Adrenal gland (tissue), 12 donors: Measurements from ENCODE around the gene SOD1. TPM values are rescaled to one million over a fixed set of nuclear protein-coding genes. Genes with fewer than 3 reads are reported as not detected.

ENCODE experiments used
- DNase-seq, 7 donors: peaks; one replicate each; pipeline ENCODE4 v3.0.0-alpha.2; 2019 to 2020
- H3K27ac ChIP-seq, 5 donors: fragments of 200-600 bp; sonication (generic) in 4 of 5; 1 replicate in 3 of 5; 2 replicates in 2 of 5; pipeline versions ENCODE4 v1.5.1 to v1.8.0; 2016 to 2020; ENCODE audit warnings: mild to moderate bottlenecking in 1 of 5
- H3K27me3 ChIP-seq: fragments of 200-600 bp; 2 replicates; pipeline ENCODE4 v1.8.0; 2021
- H3K36me3 ChIP-seq, 2 donors: fragments of 200-600 bp; replicated peaks in 1 of 2; 1 replicate in 1 of 2; 2 replicates in 1 of 2; pipeline versions ENCODE4 v1.5.1 to v1.8.0; 2018 to 2022
- H3K4me1 ChIP-seq, 2 donors: fragments of 200-600 bp; replicated peaks in 1 of 2; 1 replicate in 1 of 2; 2 replicates in 1 of 2; pipeline versions ENCODE4 v1.5.1 to v1.8.0; 2018 to 2021
- H3K4me3 ChIP-seq, 4 donors: fragments of 200-600 bp; sonication (generic) in 3 of 4; one replicate each; pipeline ENCODE4 v1.5.1; 2016 to 2018
- H3K9me3 ChIP-seq, 3 donors: fragments of 200-600 bp; sonication (generic) in 1 of 3; replicated peaks in 1 of 3; 1 replicate in 2 of 3; 2 replicates in 1 of 3; pipeline versions ENCODE4 v1.5.1 to v1.8.0; 2016 to 2021
- POLR2A ChIP-seq, 2 donors: fragments of 450-650 bp; IDR thresholded peaks; one replicate each; pipeline ENCODE4 v1.6.1; 2017; ENCODE audit warnings: antibody characterized with exemption in 2 of 2, mild to moderate bottlenecking in 2 of 2, moderate library complexity in 1 of 2
- WGBS, 4 donors: extraction: QIAGEN DNeasy Blood & Tissue Kit in 2 of 4; methylation state at CpG; one replicate each; pipeline versions ENCODE4 v1.1.5 to v1.1.7; 2013 to 2017; 5-methylcytosine and 5-hydroxymethylcytosine counted together
- intact Hi-C, 2 donors: fragments of 100-400 bp; cut with DNase I; formaldehyde crosslinking; loops; one replicate each; pipeline versions ENCODE4 v1.14.1 to v1.15.0; 2022 to 2023
- polyA plus RNA-seq, 3 donors: library from polyadenylated mRNA; stranded (reverse); fragments of 200-250 nt in 2 of 3; fragments of 350-450 nt in 1 of 3; fragmentation: Illumina TruSeq in 1 of 3; extraction: RNeasy Lipid Tissue Mini Kit (QIAGEN cat#74804) in 1 of 3; gene quantifications; one replicate each; pipeline ENCODE4 v1.2.3, GENCODE V29; 2013 to 2014
- total RNA-seq, 9 donors: library from RNA; depleted of rRNA in 4 of 9; stranded (reverse); fragments of >200 nt in 4 of 9; fragments of 120-200 nt in 1 of 9; fragmentation: NEBNext Ultra II Directional in 1 of 9; extraction: Animal tissue kit (Norgen Biotek cat#: 25700) in 1 of 9; gene quantifications; one replicate each; pipeline versions ENCODE4 v1.1.0 to v1.2.4, GENCODE V29; 2013 to 2023
- TF ChIP-seq, protein P1 (sequence below), 6 experiments: fragments of 450-650 bp in 4 of 6; fragments of 200-600 bp in 2 of 6; sonication (generic) in 1 of 6; IDR thresholded peaks; 1 replicate in 5 of 6; 2 replicates in 1 of 6; pipeline versions ENCODE4 v1.5.1 to v1.8.0; 2016 to 2021; ENCODE audit warnings: antibody characterized with exemption in 6 of 6, mild to moderate bottlenecking in 2 of 6, moderate library complexity in 1 of 6
- donor health status: healthy with polysubstance abuse.
- donor health status: Bipolar disorder and iron deficiency.
- donor health status: DM: yes; HTN: yes; CAD: no.
- donor health status: DM: no; HTN: no; CAD: no.
- donor health status: DM: no; HTN: no; CAD: no.
- donor health status: DM: yes; HTN: yes; CAD: no.

Gene SOD1
- total and polyA plus RNA-seq, 12 donors = 361 to 1,287 (median 570) TPM

DNA sequence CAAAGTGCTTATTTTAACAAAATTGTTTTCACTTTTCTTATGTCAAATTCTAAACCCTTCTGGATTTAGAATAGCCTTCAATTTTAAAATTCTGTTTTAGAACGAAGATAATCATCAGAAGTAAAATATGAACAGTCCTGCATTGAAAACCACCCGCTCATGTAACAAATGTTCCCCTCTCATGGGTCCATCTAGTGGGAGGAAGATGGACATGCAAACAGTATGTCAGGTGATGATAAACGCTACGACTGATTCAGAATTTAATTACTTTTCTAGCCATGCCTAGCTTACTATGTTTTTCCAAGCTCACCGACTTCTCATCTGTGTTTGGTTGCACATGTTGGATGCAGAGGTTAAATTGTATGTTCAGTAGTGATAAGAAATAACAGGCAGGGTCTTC, 23.5 kb downstream of the SOD1 start:
- H3K4me3 ChIP-seq = no peak overlapping the region
- H3K4me1 ChIP-seq = no peaks in the 10 kb centered on the region
- H3K27me3 ChIP-seq = no peaks in the 10 kb centered on the region
- TF ChIP-seq POLR2A (IDR thresholded peaks at IDR 0.05) = no peak
- TF ChIP-seq, protein P1, sequence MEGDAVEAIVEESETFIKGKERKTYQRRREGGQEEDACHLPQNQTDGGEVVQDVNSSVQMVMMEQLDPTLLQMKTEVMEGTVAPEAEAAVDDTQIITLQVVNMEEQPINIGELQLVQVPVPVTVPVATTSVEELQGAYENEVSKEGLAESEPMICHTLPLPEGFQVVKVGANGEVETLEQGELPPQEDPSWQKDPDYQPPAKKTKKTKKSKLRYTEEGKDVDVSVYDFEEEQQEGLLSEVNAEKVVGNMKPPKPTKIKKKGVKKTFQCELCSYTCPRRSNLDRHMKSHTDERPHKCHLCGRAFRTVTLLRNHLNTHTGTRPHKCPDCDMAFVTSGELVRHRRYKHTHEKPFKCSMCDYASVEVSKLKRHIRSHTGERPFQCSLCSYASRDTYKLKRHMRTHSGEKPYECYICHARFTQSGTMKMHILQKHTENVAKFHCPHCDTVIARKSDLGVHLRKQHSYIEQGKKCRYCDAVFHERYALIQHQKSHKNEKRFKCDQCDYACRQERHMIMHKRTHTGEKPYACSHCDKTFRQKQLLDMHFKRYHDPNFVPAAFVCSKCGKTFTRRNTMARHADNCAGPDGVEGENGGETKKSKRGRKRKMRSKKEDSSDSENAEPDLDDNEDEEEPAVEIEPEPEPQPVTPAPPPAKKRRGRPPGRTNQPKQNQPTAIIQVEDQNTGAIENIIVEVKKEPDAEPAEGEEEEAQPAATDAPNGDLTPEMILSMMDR (IDR thresholded peaks at IDR 0.05) = peak in 2 of 6 experiments; percentile 17 to 18
- intact Hi-C loops = no loop called here
- no peak for DNase-seq
- no peaks in the 10 kb centered on the region for H3K9me3 ChIP-seq
- H3K27ac ChIP-seq = no peak overlapping the region
- WGBS, 4 donors = 83 to 90% (median 85%) methylated on average over 5 of the region's 5 CpGs
- H3K36me3 ChIP-seq = peaks cover 0 to 51% of the 10 kb centered on the region in 2 donors

DNA sequence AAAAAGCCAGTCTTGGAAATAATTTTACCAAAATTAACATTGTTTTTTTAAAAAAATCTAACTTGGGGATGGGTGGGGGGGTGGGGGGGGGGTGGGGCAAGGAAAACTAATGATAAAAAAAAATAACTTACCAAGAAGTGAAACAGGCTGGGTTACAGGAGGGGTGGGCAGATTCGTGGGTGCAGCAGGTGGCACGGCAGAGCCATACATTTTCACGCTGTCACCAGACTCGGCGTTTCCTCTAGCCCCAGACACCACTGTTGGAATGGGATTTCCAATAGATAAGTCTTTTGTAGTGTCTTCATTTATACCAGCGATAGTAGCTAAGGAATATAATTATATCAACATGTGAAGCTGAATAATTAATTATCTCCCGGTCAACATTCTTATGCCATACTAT, 25.4 kb downstream of the SOD1 start:
- DNase-seq = no peak
- Histone ChIP-seq H3K27me3 (no peaks in the 10 kb centered on the region), H3K4me3 (no peak overlapping the region), H3K4me1 (no peaks in the 10 kb centered on the region), H3K9me3 (no peaks in the 10 kb centered on the region), H3K36me3 (peaks cover 0 to 58% of the 10 kb centered on the region in 2 donors), H3K27ac (no peak overlapping the region)
- TF ChIP-seq POLR2A (IDR thresholded peaks at IDR 0.05) = no peak
- TF ChIP-seq, protein P1 (IDR thresholded peaks at IDR 0.05) = no peak
- intact Hi-C loops = no loop called here
- whole genome bisulfite sequencing, 4 donors = 88 to 95% (median 92%) methylated on average over 7 of the region's 7 CpGs

DNA sequence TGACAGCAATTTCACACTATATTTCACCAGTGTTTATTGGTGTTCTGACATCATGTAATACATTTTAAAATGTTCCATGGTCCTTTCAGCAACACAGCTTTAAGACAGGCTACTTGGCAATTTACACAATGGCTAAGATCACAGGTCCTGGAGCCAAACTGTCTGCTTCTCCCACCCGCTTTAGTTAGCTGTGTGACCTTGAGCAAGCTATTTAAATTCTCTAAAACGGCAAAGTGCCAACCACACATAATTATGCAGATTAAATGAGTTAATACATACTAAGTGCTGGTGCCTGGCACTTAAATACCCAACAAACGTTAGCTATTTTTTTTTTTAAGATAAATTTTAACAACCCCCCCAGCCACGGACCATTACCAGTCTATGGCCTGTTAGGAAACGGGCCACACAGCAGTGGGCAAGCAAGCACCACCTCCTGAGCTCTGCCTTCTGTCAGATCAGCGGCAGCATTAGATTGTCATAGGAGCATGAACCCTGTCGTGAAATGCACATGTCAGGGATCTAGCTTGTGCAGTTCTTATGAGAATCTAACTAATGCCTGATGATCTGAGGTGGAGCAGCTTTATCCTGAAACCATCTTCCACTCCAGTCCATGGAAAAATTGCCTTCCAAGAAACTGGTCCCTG, 26.9 kb downstream of the SOD1 start:
- 74 to 88% (median 77%) methylated on average over 7 of the region's 7 CpGs for WGBS, 4 donors
- Histone ChIP-seq H3K4me3 (no peak overlapping the region), H3K27ac (no peak overlapping the region), H3K4me1 (no peaks in the 10 kb centered on the region), H3K27me3 (no peaks in the 10 kb centered on the region), H3K36me3 (peaks cover 0 to 70% of the 10 kb centered on the region in 2 donors), H3K9me3 (no peaks in the 10 kb centered on the region)
- DNase-seq = no peak
- intact Hi-C loops = no loop called here
- TF ChIP-seq, protein P1 (IDR thresholded peaks at IDR 0.05) = no peak

DNA sequence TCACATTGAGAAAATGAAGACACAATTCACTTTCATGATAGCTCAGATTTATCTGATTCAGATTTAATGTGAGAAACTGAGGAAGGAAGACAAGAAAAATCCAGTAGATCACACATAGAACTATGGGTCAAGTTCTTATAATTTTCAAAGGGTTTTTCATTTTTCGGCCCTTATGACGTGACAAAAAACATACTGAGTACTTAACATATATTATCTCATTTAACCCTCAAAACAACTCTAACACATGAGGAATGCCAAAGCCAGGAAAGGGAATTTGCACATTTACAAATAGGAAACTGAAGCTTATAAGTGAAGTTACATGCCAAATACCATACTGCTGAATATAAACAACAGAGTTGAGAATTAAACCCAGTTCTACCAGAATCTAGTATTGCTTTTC, 27.6 kb downstream of the SOD1 start:
- Histone ChIP-seq H3K36me3 (peaks cover 0 to 77% of the 10 kb centered on the region in 2 donors), H3K27ac (no peak overlapping the region), H3K27me3 (no peaks in the 10 kb centered on the region), H3K9me3 (no peaks in the 10 kb centered on the region), H3K4me1 (no peaks in the 10 kb centered on the region), H3K4me3 (no peak overlapping the region)
- TF ChIP-seq POLR2A (IDR thresholded peaks at IDR 0.05) = no peak
- TF ChIP-seq, protein P1 (IDR thresholded peaks at IDR 0.05) = no peak
- intact Hi-C loops = no loop called here
- 95 to 98% (median 96%) methylated on average over 2 of the region's 2 CpGs for WGBS, 4 donors
- DNase-seq = no peak
